Raji (cell line): ENCODE measurements around the gene IGSF21.

Experiments
- POLR2A ChIP-seq: IDR thresholded peaks from 2 replicates; pipeline ENCODE4 v1.6.1; 2011; ENCODE audit warnings: low read depth, low read length, control low read depth; ENCODE audit not compliant: insufficient read depth

The IGSF21 gene

GRCh38 chr1:18329469-18330253, 222.1 kb downstream of the IGSF21 start:
- TF ChIP-seq POLR2A: no peak

DNA sequence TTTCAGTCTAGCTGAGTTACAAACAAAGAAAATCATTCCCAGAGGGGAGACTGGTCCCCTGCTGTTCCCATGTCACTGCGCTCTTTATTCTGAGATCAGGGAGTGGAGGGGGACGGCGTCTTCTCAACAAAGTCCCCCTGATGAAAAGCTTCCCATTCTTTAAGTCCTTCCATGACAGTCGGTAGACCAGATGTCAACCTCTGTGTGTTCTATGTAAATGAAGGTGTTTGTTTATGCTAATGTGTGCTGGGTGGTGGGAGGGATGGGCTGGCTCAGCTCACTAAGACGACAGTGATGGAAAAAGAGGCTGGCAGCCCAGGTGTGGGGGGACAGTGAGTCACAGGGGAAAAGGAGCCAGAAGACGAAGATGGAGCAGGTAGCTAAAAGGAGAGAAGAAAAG, 225.0 kb downstream of the IGSF21 start:
- TF ChIP-seq POLR2A: no peak

GRCh38 chr1:18333220-18333619, 225.6 kb downstream of the IGSF21 start:
- TF ChIP-seq POLR2A: no peak

- no peak for TF ChIP-seq POLR2A
Measured at GRCh38 chr1:18336801-18337200, 229.2 kb downstream of the IGSF21 start.

DNA sequence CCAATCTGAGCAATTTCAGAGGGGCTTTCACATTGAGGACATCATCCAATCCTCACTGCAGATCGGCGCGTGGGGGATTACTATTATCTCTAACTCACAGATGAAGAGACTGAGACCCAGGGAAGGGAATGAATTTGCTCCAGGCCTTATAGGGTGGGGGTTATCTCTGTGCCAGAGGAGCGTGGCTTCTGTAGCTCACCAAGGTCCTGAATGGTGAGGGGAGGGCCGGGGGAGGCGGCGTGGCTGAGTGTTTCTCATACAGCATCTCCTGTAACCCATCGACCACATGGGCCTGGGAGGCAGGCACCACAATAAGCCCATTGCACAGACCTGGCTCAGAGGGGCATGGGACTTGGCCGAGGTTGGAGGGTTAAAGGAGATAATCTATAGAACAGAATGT, 230.2 kb downstream of the IGSF21 start:
- TF ChIP-seq POLR2A: no peak

GRCh38 chr1:18339161-18339560, 231.6 kb downstream of the IGSF21 start:
- no peak for TF ChIP-seq POLR2A

DNA sequence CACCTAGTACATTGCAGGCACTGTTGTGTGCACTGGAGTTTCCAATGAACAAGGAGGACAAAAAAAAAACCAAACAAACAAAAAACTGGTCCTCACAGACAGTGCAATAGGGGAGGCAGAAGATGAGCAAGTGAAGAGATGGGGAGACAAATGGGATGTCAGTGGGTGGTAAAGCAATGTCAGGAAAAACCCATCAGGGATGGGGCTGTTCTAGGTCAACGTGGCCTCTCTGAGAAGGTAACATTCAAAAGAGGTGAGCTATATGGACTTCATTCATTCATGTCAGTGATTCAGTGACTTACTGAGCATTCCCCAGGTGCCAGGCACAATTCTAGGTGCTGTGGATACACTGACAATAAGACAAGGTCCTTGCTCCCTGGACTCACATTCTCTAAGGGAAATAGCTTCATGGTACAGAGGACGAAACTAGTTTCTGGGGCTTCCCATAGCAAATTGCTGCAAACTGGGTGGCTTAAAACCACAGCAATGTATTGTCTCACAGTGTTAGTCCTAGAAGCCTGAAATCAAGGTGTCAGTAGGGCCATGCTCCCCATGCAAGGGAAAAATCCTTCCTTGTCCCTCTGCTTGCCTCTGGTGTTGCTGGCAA, 232.7 kb downstream of the IGSF21 start:
- no peak for TF ChIP-seq POLR2A

DNA sequence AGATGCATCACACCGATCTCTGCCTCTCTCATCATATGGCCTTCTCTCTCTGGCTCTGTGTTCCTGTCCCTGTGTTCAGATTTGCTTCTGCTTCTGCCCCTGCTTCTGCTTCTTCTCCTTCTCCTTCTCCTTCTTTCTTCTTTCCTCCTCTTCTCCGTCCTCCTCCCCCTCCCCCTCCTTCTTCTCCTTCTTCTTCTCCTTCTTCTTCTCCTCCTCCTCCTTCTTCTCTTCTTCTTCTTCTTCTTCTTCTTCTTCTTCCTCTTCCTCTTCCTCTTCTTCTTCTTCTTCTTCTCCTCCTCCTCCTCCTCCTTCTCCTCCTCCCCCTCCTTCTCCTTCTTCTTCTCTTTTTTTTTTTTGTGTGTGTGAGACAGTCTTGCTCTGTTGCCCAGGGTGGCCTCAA, 233.2 kb downstream of the IGSF21 start:
- TF ChIP-seq POLR2A: no peak

DNA sequence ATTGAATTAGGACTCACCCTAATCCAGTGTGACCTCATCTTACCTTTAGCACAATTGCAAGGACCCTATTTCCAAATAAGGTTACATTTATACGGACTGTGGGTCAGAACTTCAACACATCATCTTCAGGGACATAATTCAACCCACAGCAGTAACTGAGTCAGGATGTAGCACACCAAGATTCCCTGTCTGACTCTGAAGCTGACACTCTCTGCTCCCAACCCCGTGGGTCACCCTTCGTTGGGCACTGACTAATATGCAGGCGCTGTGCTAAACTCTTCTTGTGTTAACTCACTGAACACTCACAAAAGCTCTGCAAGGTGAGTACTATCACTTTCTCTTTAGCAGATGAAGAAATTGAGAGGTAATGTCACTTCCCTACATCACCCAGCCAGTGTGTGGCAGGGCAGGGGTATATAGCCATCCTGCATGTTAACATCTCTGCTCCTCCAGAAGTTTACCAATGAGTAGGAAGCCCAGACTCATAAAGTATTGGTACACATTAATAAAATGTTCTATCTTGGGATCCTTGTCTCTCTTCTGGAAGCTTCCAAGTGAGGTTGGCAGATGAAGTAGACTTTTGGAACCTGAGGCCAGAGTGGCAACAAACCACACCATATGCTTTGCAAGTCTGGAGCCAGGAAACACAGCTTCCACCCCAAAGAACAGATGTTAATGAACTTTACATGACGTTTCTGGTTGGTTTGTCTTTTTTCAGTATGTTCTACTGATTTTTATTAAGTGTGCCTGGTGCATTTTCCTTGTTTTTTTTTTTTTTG, 233.9 kb downstream of the IGSF21 start:
- no peak for TF ChIP-seq POLR2A

GRCh38 chr1:18342744-18343143, 235.1 kb downstream of the IGSF21 start:
- TF ChIP-seq POLR2A: no peak

DNA sequence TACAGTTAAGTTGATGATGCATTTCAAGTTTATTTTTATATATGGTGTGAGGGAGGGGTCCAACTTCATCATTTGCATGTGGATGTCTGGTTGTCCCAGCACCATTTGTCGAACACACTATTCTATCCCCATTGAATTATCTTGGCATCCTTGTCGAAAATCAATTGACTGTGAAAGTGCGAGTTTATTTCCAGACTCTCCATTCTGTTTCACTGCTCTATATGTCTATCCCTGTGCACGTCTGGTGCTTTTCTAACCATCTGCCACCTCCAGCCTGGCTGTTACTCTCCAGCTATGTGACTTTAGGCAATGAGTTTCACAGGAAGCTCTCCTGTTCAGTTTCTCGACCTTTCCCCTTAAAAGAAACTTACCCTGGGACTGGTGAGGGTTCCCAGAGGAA, 236.0 kb downstream of the IGSF21 start:
- no peak for TF ChIP-seq POLR2A

DNA sequence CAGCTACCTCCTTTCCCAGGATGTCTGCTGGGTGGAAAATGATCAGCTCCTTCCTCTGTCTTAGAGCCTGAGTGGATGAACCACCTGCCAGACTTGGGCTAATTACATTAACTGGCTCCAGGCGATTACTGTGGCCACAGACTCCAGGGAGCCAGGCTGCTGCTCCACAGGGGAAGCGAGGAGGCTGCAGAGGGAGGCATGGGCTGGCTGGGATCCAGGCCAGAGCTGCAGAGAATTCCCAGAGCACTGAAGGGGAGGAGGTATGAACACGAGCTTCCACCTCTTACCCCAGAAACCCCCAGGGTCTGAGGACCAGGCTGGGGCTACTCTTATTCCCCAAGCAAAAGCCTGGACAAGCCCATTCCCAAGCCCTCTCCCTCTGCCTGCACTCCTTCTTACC, 237.2 kb downstream of the IGSF21 start:
- no peak for TF ChIP-seq POLR2A

GRCh38 chr1:18347559-18347958, 240.0 kb downstream of the IGSF21 start:
- TF ChIP-seq POLR2A: no peak

GRCh38 chr1:18348354-18348753, 240.8 kb downstream of the IGSF21 start:
- no peak for TF ChIP-seq POLR2A

- TF ChIP-seq POLR2A: no peak
Measured at GRCh38 chr1:18350747-18351146, 243.1 kb downstream of the IGSF21 start.

DNA sequence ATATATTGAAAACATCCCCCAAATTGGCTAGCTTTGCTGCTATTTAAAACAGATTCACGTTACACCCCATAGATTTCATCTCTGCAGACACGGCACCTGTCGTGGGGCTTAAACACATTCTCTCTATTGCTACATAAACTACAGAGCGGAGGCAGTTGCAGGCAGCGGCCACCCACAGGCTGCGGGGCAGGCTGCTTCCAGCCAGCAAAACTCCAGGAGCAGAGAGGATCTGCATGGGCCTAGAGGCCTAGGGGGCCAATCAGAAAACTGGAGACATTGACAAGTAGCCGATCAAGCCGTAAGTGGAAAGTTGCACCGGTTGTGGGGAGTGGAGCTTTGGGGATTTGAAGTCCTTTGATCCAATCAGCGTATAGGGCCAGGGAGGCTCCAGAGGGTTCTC, 244.1 kb downstream of the IGSF21 start:
- TF ChIP-seq POLR2A: no peak
